WERI-Rb-1 (cell line): ENCODE results near the gene NALCN.

Source experiments
- DNase-seq: peaks from one replicate; pipeline ENCODE4 v3.0.0-alpha.2; 2020
- H3K27ac ChIP-seq: fragments of 250-450 bp; sonication (Bioruptor Pico); 2 replicates; pipeline ENCODE4 v1.5.1; 2020; ENCODE audit warnings: mild to moderate bottlenecking, moderate library complexity
- H3K27me3 ChIP-seq: fragments of 250-450 bp; sonication (Bioruptor Pico); 2 replicates; pipeline ENCODE4 v1.5.1; 2021; ENCODE audit warnings: mild to moderate bottlenecking, low read depth, moderate library complexity; ENCODE audit not compliant: insufficient read depth, severe bottlenecking
- H3K36me3 ChIP-seq: fragments of 250-450 bp; sonication (Bioruptor Pico); 2 replicates; pipeline ENCODE4 v1.5.1; 2020; ENCODE audit warnings: mild to moderate bottlenecking, moderate library complexity
- H3K4me3 ChIP-seq: 2 replicates; pipeline ENCODE4 v1.5.1; 2011; ENCODE audit warnings: low read depth, mild to moderate bottlenecking, control low read depth, low read length
- H3K9me3 ChIP-seq: fragments of 250-450 bp; sonication (Bioruptor Pico); 2 replicates; pipeline ENCODE4 v1.5.1; 2021; ENCODE audit warnings: mild to moderate bottlenecking, moderate library complexity; ENCODE audit not compliant: severe bottlenecking
- TF ChIP-seq, protein P1 (sequence below): IDR thresholded peaks from 2 replicates; pipeline ENCODE4 v1.5.1; 2011; ENCODE audit warnings: low read depth, mild to moderate bottlenecking, control low read depth, inconsistent platforms, low read length

The NALCN gene

GRCh38 chr13:101120007-101120406 is 296.3 kb downstream of the NALCN start:
- no peaks in the 10 kb centered on the region for H3K36me3 ChIP-seq
- DNase-seq = no peak
- no peaks in the 10 kb centered on the region for H3K27me3 ChIP-seq
- TF ChIP-seq, protein P1, sequence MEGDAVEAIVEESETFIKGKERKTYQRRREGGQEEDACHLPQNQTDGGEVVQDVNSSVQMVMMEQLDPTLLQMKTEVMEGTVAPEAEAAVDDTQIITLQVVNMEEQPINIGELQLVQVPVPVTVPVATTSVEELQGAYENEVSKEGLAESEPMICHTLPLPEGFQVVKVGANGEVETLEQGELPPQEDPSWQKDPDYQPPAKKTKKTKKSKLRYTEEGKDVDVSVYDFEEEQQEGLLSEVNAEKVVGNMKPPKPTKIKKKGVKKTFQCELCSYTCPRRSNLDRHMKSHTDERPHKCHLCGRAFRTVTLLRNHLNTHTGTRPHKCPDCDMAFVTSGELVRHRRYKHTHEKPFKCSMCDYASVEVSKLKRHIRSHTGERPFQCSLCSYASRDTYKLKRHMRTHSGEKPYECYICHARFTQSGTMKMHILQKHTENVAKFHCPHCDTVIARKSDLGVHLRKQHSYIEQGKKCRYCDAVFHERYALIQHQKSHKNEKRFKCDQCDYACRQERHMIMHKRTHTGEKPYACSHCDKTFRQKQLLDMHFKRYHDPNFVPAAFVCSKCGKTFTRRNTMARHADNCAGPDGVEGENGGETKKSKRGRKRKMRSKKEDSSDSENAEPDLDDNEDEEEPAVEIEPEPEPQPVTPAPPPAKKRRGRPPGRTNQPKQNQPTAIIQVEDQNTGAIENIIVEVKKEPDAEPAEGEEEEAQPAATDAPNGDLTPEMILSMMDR = no peak
- H3K4me3 ChIP-seq = no peak overlapping the region
- H3K9me3 ChIP-seq = no peaks in the 10 kb centered on the region
- H3K27ac ChIP-seq = no peak overlapping the region

DNA sequence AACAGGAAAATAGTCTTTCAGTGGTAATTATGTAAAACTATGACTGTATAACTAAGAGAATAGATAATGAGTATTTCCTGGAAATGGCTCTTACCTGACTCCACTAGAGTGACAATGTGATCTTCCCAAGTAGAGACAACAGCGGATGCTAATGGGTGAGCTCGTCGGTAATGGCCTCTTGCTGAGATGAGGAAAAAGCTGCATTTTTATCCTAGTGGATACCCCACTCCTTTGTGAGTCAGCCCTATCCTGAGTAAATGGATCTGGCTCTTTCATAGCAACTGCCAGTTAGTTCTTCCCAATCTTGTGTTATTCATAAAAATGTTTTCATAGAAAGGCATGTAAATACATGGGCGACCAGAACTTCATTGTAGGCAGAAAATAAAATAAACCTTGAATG is 299.5 kb downstream of the NALCN start:
- Histone ChIP-seq H3K4me3 (no peak overlapping the region), H3K27ac (no peak overlapping the region), H3K9me3 (no peaks in the 10 kb centered on the region), H3K27me3 (no peaks in the 10 kb centered on the region), H3K36me3 (no peaks in the 10 kb centered on the region)
- TF ChIP-seq, protein P1 = no peak
- no peak for DNase-seq

- Histone ChIP-seq H3K27ac (no peak overlapping the region), H3K9me3 (no peaks in the 10 kb centered on the region), H3K4me3 (no peak overlapping the region), H3K27me3 (no peaks in the 10 kb centered on the region), H3K36me3 (no peaks in the 10 kb centered on the region)
- DNase-seq = no peak
- TF ChIP-seq, protein P1 = no peak
Measured at GRCh38 chr13:101116341-101116740, 300.0 kb downstream of the NALCN start.

DNA sequence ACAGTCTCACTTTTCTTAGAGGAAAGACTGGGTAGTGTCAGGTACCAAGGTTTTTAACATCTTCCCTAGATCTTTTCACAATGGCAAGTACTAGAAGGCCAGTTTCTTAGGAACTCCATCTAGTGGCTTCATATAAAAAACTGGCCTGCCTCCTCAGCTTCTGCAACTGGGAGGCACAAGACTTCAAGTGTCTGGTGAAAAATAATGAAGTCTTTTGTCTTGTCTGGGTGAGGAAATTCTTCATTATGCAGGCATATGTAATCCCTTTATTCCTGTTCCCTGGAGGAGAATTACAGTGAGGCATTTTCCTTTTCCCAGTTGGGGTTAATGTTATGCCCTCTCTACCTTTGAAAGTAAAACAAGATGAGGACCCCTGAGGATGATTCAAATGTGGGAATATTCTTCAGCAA is 300.5 kb downstream of the NALCN start:
- H3K9me3 ChIP-seq = no peaks in the 10 kb centered on the region
- no peak overlapping the region for H3K27ac ChIP-seq
- no peak for DNase-seq
- no peaks in the 10 kb centered on the region for H3K36me3 ChIP-seq
- TF ChIP-seq, protein P1 = peak; percentile 31; the same call in 1 of the 2 replicates
- no peak overlapping the region for H3K4me3 ChIP-seq
- H3K27me3 ChIP-seq = no peaks in the 10 kb centered on the region

DNA sequence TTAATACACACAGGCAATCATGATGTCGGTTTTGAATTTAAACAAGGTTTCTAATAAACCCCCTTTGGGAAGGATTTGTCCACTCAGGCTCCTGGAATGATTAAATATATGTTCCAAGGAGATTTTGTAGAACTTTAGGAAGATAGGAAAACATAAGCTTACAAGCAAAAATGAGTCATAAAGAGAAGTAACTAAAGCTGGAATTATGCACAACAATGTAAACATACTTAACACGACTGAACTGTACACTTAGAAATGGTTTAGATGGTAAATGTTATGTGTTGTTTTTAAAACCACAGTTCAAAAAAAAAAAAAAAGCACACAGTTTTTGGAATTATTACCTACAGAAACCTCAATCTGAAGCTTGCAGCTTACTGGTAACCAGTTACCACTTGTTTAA is 304.4 kb downstream of the NALCN start:
- no peaks in the 10 kb centered on the region for H3K36me3 ChIP-seq
- H3K27me3 ChIP-seq = no peaks in the 10 kb centered on the region
- no peak for DNase-seq
- H3K4me3 ChIP-seq = no peak overlapping the region
- no peak overlapping the region for H3K27ac ChIP-seq
- H3K9me3 ChIP-seq = no peaks in the 10 kb centered on the region
- TF ChIP-seq, protein P1 = no peak

DNA sequence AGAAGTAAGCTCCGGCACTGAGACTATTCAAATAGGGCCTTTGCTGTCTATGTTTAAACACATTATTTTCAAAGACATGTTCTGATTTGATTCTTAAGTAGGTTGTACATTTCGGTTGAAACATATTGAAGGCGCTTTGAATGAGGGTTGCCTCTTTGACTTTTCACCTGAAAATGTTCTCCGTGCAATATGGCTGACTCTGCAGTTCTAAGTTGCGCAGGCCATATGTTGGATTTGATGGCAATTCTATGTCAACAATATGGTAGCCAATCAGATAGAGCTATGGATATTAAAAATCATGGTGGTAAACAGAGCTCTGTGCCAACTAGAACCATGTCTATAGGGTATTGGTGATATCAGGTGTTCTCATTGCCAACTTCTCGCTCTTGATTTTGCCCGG is 307.3 kb downstream of the NALCN start:
- DNase-seq = no peak
- H3K27me3 ChIP-seq = no peaks in the 10 kb centered on the region

More for the DNA sequence above, 307.3 kb downstream of the NALCN start:
- H3K4me3 ChIP-seq = no peak overlapping the region
- H3K27ac ChIP-seq = no peak overlapping the region
- TF ChIP-seq, protein P1 = no peak
- no peaks in the 10 kb centered on the region for H3K9me3 ChIP-seq
- no peaks in the 10 kb centered on the region for H3K36me3 ChIP-seq
